Forelimb muscle (tissue), 1 donor: ENCODE measurements around the gene ZBTB7C. TPM values are rescaled to one million over a fixed set of nuclear protein-coding genes. Genes with fewer than 3 reads are reported as not detected.
"Not testable (repeated sequence)": the region's sequence is repeated elsewhere in the genome, so short reads cannot be mapped to it uniquely, and the experiment has no call there.

Source experiments
- DNase-seq: peaks from one replicate; pipeline ENCODE4 v3.0.0-alpha.2; 2013; ENCODE audit warnings: low read depth
- polyA plus RNA-seq: library from polyadenylated mRNA; unstranded; fragments of 120-200 nt; gene quantifications from one replicate; pipeline ENCODE4 v1.2.1, GENCODE V29; 2013; ENCODE audit not compliant: insufficient read length

ZBTB7C gene
- 4.0 TPM for polyA plus RNA-seq

DNA sequence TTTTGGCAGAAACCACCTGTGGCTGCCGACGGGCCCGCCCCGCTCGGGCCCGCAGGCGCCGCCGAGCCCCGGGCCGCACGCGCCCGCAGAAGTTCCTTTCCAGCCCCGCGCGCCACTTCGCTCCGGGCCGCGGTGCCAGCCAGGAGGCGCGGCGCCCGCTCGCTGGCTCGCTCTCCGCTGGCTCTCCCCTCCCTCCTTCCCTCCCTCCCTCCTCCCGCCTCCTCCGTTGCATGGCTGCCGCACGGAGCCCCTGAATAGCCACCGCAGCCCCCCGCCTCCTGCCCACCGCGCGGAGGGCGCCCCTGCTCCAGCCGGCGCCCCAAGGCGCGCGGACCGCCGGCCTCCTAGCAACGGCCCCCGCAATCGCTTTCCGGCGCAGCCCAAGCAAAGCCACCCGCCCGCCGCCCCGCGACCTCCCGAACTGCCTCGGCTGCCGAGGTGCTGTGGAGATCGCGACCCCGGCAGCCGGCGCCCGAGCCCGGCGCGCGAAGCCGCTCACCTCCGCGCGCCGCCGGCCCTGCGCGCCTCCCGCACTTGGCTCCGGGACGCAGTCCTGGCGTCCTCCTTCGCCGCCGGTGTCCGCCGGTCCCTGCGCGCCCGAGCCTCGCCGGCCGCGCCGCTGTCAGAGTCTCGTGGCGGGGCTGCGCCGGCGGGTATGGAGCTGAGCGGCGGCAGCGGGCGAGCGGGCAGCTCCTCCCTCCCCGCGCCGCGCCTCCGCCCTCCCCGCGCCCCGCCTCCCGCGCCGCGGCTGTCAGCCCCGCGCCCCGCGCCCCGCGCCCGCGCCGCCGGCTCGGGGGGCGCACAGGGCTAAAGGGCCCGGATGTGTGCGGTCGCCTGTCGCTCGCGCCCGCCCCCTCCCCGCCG is at the start of gene ZBTB7C:
Gene ZBTB7C, minus strand, starts transcription at position 657 of the 864 bp plus-strand sequence.
- no peak for DNase-seq

DNA sequence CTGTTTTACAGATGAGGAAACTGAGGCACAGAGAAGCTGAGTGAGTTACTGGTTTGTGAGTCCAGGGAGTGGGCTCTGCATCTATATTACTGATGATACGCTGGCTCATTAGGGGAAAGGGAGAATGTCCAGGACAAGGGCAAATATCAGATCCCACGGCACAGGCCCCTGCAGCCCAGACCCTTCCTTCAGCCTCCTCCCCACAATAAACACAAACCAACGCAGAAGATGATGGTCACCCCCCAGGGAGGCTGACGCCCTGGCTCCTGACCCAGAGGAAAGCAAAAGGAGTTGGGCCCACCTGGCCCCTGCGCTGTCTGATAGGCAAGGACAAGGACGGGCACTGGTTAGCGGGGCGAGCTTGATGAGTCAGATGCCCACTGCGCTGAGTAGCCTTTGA is 47.7 kb upstream of the ZBTB7C start:
- DNase-seq = no peak

DNA sequence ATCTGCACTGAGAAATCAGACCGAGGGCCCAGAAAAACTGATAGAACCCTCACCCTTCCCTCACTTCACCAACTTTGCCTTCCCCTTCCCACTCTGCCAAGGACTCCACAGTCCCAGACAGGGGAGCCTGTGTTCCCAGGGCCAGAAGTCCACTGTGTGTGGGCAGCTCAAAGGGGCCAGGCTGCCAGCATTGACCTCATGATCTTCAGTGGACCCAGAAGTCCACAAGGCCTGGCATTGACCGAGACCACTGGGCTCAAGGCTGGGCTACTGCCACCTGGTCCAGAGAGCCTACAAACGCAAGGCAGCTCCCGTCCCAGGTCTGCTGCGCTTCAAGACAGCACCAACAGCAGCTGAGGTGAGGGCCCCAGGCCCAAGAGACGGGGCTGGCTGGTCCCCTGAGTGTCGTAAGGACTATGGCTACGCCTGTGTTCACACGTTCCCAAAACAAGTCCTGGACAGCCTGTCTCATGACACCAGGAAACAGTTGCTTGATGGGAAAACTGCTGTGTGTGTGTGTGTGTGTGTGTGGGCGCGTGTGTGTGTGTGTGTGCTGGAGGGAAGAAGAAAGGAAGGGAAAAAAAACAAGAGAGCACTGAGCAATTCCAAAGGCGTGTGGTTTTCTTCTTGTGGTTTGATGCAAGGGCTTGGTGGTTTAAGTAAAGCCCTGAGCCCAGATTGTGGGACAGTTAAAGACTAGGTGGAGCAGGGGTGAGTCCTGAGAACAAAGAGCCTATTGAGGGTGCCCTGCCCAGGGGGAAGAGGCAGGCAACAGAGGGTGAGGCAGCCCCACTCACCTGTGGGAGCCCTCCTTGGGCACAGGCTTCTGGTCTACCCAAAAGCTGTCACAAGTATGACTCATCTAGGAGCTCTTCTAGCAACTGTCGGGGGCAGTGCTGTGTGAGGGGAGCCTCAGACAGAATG is 46.6 kb upstream of the ZBTB7C start:
- DNase-seq = no peak

DNA sequence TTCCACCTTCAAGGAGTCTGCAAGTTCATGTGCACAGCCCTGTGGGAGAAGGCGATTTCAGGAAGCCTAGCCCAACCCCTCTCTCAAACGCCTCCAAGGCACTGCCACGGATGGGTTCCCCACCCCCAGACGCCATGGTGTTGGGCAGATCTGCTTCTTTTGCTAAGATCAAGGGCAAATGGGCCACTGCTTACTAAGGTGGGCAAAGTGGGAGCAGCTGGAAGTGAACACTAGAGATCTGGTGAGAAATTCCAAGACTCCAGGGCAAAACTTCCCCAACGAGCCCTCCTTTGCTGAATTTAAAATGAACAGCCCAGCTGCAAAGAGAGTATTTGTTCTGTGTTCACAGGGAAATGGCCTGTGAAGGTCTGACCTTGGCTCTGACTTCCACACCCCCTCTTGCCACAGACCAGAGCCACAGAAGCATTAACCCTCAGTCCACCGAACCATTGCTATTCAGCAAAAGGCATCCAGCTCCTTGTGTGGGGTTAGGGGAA is 45.1 kb upstream of the ZBTB7C start:
- DNase-seq = no peak

DNA sequence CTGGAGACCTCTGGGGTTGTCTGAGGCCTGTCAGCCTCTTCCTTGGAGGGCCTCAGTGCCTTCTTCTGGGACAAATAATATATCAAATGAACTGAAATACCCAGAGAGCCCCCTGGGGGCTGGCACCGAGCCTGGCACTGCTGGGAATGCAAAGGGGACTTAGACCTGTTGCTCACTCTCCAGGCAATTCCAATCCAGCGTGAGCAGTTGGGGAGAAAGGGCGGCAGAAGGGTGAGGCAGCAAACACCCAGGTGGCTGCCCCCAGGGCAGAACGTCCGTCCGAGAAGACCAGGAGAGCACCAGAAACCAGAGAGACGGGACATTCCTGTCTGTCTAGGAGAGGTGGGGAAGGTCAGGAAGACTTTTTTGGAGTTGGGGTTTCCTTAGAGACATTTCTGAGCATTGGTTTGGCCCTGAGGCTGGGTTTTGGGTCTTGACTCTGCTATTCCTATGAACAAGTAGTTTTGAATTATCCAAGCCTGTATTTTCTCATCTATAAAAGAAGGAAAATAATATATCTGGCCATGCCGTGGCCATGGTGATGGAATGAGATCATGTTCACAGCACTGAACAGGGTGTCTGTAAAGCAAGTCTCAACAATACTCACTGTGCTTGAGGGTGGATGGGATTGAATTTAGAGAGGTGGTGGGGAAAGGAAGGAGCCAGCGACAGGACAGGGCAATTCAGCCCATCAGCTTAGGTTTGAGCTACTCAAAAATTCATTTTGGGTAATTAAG is 44.3 kb upstream of the ZBTB7C start:
- no peak for DNase-seq

DNA sequence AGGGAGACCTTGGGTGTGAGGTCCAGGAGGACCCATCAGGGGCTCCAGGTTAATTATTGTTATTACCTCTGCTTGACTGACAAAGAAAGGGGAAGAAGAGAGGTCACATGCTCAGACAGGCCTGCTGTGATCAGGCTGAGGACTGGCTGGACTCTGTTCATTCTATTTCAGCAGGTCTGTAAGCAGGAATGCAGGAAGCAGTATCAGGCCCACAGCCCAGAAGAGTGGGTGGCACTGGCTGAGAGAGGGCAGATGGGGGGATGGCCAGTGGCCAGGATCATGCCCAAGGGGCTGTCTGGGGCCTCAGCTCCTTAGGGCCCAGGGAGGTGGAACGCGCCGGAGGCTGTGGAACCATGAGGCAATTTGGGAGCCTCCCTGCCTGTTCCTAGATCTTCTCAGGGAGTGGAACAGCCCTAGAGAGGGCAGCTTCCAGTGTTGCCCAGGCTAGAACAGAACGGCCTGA is 43.7 kb upstream of the ZBTB7C start:
- DNase-seq = no peak

DNA sequence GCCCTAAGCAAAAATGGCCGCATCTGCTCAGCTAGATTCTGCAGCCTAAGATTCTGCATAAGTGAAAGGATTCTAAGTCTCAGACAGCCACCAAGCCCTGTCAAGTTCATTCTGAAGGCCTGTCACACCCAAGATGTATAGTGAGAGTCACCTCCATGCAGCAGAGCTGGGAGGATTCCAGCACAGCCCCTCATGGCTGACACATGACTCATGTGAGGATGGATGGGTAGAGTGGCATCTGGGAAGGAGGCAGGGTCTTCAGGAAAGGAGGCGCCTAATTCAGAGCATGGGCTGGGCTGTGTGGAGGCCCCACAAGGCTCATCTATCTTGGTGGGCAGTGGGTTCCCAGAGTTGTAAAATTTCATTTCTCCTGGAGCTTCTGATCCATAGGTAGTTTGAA is 41.5 kb upstream of the ZBTB7C start:
- no peak for DNase-seq

DNA sequence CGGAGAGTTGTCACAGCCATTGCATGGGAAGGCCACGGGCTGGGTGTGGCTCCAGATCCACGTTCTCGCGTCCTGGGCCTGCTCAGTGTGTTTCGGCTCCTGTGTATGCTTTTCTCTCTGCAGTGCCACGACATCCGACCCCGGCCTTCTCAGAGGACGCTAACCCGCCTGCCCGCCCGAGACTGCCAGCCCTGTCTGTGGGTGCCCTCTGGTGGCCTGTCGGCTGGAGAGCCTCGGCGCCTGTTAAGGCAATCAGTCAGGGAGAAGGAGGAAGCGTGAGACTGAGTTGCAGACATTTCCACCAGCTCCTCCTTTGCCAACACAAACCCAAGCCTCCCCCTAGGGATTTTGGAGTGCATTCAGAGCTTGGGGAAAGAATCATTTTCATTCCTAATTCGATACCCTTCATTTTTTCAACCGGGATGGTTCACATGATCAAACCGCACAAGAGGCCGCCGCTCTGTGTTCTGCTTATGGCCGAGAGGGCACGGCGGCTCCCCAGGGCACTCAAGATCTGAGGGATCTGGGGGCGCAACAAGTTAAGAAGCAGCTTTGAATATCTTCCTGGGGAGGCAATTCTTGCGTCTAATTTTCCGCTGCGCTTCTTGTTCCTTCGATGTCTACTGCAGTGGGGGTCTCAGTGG is 37.5 kb upstream of the ZBTB7C start:
- no peak for DNase-seq

DNA sequence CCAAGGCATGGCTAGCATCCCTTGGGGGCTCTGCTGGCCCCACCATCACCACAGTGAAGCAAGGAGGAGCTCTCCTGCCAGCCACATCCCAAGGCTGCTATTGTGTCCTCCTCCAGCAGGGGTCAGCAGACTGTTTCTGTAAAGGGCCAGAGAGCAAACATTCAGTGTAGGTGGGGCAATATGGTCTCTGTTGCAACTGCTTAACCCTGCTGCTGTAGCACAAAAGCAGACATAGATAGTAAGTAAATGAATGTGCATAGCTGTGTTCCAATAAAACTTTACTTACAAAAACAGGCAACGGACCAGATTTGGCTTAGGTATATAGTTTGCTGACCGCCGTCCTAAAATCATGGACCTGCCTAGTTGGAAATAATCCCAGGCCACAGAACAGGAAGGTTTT is 36.4 kb upstream of the ZBTB7C start:
- DNase-seq = no peak

DNA sequence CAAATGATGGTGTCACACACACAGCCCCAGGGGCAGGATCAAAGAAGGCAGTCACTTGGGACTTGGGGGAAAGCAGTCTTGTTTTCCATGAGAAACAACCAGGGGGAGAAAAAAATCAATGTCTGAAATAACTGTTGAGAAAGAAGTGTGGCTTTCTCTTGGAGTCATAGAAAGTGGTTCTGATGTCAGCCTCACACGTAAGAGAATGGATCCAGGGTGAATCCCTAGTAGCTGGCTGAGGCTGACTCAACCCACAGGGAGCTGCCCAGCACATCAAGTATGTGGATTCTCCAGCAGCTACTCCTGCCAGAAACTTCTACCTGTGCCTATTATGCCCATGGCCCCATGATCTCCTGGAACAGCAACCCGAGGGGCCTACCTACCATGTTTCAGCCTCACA is 33.6 kb upstream of the ZBTB7C start:
- DNase-seq = no peak

DNA sequence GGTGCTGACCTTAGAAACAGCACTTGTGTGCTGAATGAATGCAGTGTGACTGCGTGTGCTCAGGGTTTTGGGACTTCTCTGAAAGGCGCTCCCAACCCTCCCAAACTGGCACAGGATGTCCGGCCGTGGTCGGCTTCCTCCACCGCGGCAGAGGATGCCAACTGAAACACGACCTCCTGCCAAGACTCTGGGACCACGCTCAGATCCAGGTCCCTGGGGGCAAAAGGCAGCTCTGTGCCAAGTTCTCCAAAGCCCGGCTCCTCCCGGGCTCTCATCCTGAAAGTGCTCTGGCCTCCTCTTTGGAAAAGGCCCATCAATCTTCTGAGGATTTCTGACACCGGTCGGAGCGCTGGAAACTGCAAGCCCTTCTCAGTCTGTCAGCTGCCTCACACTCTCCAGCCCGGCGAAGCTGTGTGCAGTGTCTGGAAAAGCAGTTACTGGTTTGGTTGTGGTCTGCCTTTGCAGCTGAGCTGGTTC is 32.3 kb upstream of the ZBTB7C start:
- peak; percentile 54 for DNase-seq

DNA sequence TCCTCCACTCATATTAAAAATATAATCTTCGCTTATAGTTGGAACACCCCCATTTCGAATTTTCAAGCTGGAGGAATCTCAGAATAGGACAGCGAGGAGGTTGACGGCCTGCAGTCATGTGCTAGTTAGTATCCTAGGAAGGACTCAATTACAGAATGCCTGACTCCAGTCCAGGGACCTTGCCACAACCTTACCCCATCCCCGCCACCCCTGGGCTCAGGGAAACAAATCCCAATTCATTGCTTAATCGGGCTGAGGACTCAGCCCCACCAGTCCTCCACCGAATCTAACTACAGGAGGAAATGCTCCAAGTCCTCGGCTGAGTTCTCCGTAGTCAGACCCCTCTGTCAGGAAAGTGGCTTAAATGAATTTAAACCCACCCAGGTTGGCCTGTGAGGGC is 31.7 kb upstream of the ZBTB7C start:
- DNase-seq = no peak

DNA sequence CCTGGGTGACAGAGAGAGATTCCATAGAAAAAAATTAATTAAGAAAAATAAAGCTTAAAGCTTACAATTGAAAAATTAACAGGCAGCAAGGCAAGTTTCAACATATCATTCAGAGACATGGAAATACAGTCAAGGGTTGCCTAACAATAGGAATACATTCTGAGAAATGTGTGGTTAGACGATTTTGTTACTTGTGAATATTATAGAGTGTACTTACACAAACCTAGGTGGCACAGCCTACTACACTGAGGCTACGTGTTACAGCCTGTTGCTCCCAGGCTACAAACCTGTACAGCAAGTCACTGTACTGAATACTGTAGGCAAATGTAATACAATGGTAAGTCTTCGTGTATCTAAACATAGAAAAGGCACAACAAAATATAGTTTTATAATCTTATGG is 27.7 kb upstream of the ZBTB7C start:
- no peak for DNase-seq

DNA sequence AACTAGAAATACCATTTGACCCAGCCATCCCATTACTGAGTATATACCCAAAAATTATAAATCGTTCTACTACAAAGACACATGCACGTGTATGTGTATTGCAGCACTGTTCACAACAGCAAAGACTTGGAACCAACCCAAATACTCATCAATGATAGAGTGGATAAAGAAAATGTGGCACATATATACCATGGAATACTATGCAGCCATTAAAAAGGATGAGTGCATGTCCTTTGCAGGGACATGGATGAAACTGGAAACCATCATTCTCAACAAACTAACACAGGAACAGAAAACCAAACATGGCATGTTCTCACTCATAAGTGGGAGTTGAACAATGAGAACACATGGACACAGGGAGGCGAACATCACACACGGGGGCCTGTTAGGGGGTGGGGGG is 25.2 kb upstream of the ZBTB7C start:
- DNase-seq = not testable (repeated sequence)

DNA sequence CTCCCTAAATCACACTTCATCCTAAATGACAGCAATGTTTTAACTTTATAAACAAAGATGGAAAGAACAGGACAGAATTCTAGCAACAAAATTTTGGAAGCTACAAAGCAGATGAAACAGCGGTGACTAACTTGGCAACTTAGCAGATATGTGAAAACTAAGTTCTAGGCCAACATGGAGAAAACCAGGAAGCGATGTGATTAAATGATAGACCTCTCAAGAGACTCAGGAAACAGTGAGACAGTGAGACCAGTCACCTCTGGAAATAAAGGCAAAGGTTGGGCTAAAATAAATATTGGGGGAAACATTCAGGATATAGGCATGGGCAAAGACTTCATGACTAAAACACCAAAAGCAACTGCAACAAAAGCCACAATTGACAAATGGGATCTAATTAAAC is 24.4 kb upstream of the ZBTB7C start:
- no peak for DNase-seq

DNA sequence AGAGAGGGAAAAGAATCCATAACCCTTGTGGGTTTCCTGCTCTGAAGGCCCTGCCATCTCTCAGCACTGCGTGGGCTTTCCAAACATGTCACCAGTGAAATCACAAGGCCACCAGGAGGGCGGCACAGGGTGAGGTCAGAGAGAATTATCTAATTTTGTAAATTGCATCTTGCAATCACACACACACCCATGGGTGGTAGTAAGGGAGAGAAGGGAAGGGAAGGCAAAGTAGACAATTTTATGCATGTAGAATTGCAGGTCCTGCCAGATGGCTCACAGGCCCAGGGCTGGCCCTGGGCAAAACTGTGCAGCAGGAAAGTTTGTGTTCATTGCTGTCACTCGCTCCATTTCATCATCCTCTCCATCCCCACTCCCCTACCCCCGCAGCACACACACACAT is 21.0 kb upstream of the ZBTB7C start:
- DNase-seq = no peak

DNA sequence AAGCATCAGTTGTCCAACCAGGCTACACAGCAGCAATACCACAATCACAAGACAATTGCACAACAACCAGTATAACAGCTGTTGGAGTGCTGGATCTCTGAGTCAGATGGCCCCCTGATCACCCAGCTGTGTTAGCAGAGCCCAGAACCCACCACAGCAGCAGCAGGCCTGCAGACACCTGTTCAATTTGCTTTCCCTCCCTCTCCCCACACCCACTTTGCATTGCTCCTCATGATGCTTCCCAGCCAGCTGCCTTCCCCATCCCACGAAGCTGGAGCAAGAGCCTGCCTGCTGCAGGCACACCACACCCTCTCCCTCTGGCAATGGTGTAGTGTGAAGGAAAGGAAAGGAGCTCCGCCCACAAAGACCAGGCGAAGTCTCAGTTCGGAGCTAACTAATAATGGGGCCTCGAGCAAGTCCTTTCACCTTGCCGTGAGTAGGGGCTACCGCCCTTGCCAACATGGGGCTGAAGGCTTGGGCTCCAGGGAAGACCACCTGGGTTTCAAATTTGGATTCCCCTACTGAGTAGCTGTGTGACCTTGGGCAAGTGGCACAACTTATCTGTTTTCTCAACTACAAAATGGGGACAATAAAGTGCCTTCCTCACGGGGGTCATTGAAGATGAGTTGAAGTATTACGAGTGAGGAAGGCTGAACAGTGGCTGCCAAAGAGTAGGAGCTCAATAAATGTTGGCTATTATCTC is 19.4 kb upstream of the ZBTB7C start:
- no peak for DNase-seq

DNA sequence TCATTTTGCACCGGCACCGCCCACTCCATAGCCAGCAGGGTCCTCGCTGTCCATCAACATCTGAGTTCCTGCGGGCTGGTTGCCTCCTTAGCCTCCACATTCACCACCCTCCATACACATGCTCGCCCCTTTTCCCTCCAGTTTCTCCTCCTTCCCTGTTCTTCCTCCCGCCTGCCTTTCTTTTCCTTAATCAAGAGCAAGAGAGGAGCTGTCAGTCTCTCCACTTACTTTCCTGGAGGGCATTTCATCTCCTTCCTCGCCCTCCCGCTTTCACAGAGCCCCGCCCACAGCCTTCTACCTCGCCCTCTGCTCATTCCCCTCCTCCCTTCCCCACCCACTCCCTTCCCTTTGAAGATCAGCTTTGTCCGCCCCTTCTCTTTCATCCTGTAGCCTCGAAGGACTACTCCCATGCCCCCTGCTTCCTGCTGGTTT is 13.8 kb upstream of the ZBTB7C start:
- no peak for DNase-seq

DNA sequence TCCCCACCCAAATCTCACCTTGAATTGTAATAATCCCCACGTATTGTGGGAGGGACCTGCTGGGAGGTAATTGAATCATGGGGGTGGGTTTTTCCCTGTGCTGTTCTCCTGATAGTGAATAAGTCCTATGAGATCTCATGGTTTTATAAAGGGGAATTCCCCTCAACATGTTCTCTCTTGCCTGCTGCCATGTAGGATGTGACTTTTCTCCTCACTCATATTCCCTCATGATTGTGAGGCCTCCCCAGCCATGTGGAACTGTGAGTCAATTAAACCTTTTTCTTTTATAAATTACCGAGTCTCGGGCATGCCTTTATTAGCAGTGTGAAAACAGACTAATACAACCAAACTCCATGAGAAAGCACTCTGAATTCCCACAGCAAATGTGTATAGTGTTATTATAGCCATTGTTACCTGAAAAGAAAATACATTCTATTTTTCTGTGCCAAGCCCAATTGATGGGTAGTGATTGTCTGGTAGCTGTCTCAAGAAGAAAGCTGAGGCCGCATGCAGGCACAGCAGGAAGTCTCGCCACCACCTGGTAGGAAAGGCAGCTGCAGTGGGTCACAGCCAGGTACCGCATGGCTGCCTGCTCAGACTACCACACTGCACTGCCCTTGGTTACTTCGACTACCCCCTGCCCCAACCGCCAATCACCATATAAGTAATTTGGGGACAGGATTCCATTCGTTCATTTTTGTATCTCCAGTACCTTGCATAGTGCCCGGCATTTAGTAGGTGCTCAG is 10.3 kb upstream of the ZBTB7C start:
- no peak for DNase-seq
